ENCODE data around the gene LDLRAD3. TPM values are rescaled to one million over a fixed set of nuclear protein-coding genes. Genes with fewer than 3 reads are reported as not detected.

The LDLRAD3 gene, protein sequence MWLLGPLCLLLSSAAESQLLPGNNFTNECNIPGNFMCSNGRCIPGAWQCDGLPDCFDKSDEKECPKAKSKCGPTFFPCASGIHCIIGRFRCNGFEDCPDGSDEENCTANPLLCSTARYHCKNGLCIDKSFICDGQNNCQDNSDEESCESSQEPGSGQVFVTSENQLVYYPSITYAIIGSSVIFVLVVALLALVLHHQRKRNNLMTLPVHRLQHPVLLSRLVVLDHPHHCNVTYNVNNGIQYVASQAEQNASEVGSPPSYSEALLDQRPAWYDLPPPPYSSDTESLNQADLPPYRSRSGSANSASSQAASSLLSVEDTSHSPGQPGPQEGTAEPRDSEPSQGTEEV
- total RNA-seq (2021; ENCODE audit: unreplicated experiment), result 19.0 TPM
- 10.9 and 14.5 TPM in 2 replicates for polyA plus RNA-seq (2012)
- percentile 77 among the genes with signal in this experiment for Bru-seq, nascent RNA
- BruChase-seq, experiment 1, labeled RNA remaining after a 6-hour chase, result percentile 64 among the genes with signal in this experiment
- BruChase-seq, experiment 2, labeled RNA remaining after a 2-hour chase, result percentile 72 among the genes with signal in this experiment
- long read RNA-seq, transcript LDLRAD3-201 (6 exons, 3,798 nt), result major isoform, 8 of 27 reads
- long read RNA-seq, partial matches to known transcripts, result 13 of 27 reads
- long read RNA-seq, other reads (novel, unspliced or antisense), result 6 of 27 reads

DNA sequence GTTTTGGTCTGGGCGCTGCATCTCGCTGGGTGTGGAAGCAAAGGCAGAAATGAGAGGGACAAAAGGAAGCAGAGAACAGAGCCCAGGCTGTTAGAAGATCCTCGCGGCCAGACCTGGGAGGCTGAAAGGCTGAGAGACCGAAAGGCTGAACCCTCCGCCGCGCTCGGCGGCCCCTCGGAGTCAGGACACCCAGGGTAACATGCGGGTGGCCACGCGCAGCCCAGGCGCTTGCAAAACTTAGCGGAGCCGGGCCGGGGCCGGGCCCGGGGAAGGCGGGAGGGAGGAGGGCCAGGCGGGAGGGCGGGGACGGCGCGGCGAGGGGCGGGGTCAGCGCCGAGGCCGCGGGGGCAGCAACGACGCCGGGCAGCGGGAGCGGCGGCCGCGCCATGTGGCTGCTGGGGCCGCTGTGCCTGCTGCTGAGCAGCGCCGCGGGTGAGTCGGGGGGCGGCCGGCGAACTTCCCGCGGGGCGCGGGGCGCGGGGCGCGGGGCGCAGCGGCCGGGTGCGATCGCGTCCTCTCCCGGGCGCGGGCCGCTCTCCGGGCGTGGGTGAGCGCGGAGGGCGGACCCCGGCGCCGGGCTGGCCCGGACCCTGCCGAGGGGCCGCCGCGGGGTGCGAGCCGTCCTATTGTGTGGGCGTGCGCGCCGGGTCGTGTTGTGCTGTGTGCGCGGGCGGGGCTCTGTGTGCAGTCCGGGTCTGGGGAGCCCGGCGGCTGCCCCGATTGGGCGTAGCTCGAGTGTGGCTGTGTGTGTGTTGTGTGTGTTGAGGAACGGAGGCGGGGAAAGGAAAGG lies at the start of gene LDLRAD3:
LDLRAD3 (plus strand) TSS at position 350 of the 790 bp plus-strand sequence; CDS start at position 387, 37 bp downstream.
- Histone ChIP-seq H3K4me2 (ENCODE audit: low read length) (peak within 1 kb of the TSS; percentile 91), H2AFZ (ENCODE audit: low read depth, low read length, poor library complexity, severe bottlenecking) (peak within 1 kb of the TSS; percentile 98), H3K27me3 (ENCODE audit: insufficient read depth, low read length) (no peaks in the 10 kb centered on the region), H4K20me1 (ENCODE audit: insufficient read depth) (no peaks in the 10 kb centered on the region), H3K36me3 (ENCODE audit: control insufficient read depth in 1 of 2, insufficient read depth in 2 of 2, low read length in 2 of 2) (no peaks in the 10 kb centered on the region), H3K4me1 (ENCODE audit: control insufficient read depth in 1 of 2, insufficient read depth in 2 of 2, low read length in 2 of 2) (peaks cover 22 to 35% of the 10 kb centered on the region in 2 experiments), H3K79me2 (ENCODE audit: insufficient read depth, low read length) (peaks cover 47% of the 10 kb centered on the region), H3K9me2 (ENCODE audit: insufficient read depth) (no peaks in the 10 kb centered on the region), H3K9ac (ENCODE audit: low read length) (peak within 1 kb of the TSS; percentile 70), H3K27ac (ENCODE audit: low read depth, low read length) (peak within 1 kb of the TSS; percentile 68), H3K9me3 (ENCODE audit: control insufficient read depth in 1 of 2, insufficient read depth in 1 of 2, low read depth in 1 of 2, low read length in 2 of 2) (no peaks in the 10 kb centered on the region), H3K4me3 (replicated peaks in 1 of 2; ENCODE audit: low read depth in 1 of 2, low read length in 2 of 2) (peak within 1 kb of the TSS; percentile 72 to 76)
- DNase-seq (ENCODE audit: low read depth, low spot score) (peak; percentile 37), ATAC-seq (peak; percentile 89)
- intact Hi-C loops (cut with micrococcal nuclease), result loop anchor here (10.0 kb wide), 1 partner anchor 329 kb away; the partner anchor contains the start of gene FJX1
- no TSS peak for BruUV-seq (replicated peaks)
- POLR2A ChIA-PET, result no interaction called here
- CTCF ChIA-PET, result no interaction called here
- TF ChIP-seq, protein P1, sequence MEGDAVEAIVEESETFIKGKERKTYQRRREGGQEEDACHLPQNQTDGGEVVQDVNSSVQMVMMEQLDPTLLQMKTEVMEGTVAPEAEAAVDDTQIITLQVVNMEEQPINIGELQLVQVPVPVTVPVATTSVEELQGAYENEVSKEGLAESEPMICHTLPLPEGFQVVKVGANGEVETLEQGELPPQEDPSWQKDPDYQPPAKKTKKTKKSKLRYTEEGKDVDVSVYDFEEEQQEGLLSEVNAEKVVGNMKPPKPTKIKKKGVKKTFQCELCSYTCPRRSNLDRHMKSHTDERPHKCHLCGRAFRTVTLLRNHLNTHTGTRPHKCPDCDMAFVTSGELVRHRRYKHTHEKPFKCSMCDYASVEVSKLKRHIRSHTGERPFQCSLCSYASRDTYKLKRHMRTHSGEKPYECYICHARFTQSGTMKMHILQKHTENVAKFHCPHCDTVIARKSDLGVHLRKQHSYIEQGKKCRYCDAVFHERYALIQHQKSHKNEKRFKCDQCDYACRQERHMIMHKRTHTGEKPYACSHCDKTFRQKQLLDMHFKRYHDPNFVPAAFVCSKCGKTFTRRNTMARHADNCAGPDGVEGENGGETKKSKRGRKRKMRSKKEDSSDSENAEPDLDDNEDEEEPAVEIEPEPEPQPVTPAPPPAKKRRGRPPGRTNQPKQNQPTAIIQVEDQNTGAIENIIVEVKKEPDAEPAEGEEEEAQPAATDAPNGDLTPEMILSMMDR (IDR thresholded peaks at IDR 0.05 in 2 of 3, conservative IDR thresholded peaks at IDR 0.05 in 1 of 3; ENCODE audit: borderline replicate concordance in 1 of 3, insufficient read depth in 1 of 3, low read depth in 2 of 3, low read length in 2 of 3), result no peak
- TF ChIP-seq YY1 (IDR thresholded peaks at IDR 0.05; ENCODE audit: extremely low read depth, insufficient replicate concordance, low read depth, low read length), result no peak
- TF ChIP-seq, protein P2, sequence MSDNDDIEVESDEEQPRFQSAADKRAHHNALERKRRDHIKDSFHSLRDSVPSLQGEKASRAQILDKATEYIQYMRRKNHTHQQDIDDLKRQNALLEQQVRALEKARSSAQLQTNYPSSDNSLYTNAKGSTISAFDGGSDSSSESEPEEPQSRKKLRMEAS (IDR thresholded peaks at IDR 0.05), result peak; percentile 26; the same call in 1 of the 2 replicates
- no peak for TF ChIP-seq FOSL1 (IDR thresholded peaks at IDR 0.05; ENCODE audit: low read depth)
- TF ChIP-seq SIN3A (IDR thresholded peaks at IDR 0.05; ENCODE audit: low read depth), result no peak
- TF ChIP-seq, protein P3, sequence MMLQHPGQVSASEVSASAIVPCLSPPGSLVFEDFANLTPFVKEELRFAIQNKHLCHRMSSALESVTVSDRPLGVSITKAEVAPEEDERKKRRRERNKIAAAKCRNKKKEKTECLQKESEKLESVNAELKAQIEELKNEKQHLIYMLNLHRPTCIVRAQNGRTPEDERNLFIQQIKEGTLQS (IDR thresholded peaks at IDR 0.05), result no peak
- no peak for TF ChIP-seq ZNF274 (IDR thresholded peaks at IDR 0.05; ENCODE audit: low read depth, low read length)
- TF ChIP-seq ZFX (IDR thresholded peaks at IDR 0.05), result peak; percentile 61
- TF ChIP-seq ELF1 (IDR thresholded peaks at IDR 0.05; ENCODE audit: borderline replicate concordance, low read depth), result no peak
- TF ChIP-seq EGR1 (IDR thresholded peaks at IDR 0.05; ENCODE audit: low read depth), result peak; percentile 84
- TF ChIP-seq, protein P4, sequence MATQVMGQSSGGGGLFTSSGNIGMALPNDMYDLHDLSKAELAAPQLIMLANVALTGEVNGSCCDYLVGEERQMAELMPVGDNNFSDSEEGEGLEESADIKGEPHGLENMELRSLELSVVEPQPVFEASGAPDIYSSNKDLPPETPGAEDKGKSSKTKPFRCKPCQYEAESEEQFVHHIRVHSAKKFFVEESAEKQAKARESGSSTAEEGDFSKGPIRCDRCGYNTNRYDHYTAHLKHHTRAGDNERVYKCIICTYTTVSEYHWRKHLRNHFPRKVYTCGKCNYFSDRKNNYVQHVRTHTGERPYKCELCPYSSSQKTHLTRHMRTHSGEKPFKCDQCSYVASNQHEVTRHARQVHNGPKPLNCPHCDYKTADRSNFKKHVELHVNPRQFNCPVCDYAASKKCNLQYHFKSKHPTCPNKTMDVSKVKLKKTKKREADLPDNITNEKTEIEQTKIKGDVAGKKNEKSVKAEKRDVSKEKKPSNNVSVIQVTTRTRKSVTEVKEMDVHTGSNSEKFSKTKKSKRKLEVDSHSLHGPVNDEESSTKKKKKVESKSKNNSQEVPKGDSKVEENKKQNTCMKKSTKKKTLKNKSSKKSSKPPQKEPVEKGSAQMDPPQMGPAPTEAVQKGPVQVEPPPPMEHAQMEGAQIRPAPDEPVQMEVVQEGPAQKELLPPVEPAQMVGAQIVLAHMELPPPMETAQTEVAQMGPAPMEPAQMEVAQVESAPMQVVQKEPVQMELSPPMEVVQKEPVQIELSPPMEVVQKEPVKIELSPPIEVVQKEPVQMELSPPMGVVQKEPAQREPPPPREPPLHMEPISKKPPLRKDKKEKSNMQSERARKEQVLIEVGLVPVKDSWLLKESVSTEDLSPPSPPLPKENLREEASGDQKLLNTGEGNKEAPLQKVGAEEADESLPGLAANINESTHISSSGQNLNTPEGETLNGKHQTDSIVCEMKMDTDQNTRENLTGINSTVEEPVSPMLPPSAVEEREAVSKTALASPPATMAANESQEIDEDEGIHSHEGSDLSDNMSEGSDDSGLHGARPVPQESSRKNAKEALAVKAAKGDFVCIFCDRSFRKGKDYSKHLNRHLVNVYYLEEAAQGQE (IDR thresholded peaks at IDR 0.05; ENCODE audit: low read depth), result no peak
- no peak for TF ChIP-seq SRF (IDR thresholded peaks at IDR 0.05; ENCODE audit: low read depth)
- no peak for TF ChIP-seq SP1 (IDR thresholded peaks at IDR 0.05; ENCODE audit: low read depth)
- TF ChIP-seq EZH2phosphoT487 (IDR thresholded peaks at IDR 0.05; ENCODE audit: borderline replicate concordance), result no peak
- no peak for TF ChIP-seq EZH2 (IDR thresholded peaks at IDR 0.05)
- TF ChIP-seq RAD21 (IDR thresholded peaks at IDR 0.05; ENCODE audit: low read depth), result no peak
- peak; percentile 76 for TF ChIP-seq POLR2A (IDR thresholded peaks at IDR 0.05; ENCODE audit: borderline replicate concordance, extremely low read depth, insufficient read depth, insufficient read length)
- TF ChIP-seq POLR2AphosphoS5 (IDR thresholded peaks at IDR 0.05; ENCODE audit: low read depth, low read length), result peak; percentile 68
- TF ChIP-seq CBX3 (IDR thresholded peaks at IDR 0.05; ENCODE audit: low read depth), result no peak
- RAD21 ChIA-PET (ENCODE audit: low non-redundant PET in 1 of 2, low total read pairs in 2 of 2, uncharacterized antibody in 2 of 2, unreplicated experiment in 2 of 2), result no interaction called here
